Frontal cortex (tissue), 4 donors: Measurements from ENCODE around the gene SLC26A9. TPM values are rescaled to one million over a fixed set of nuclear protein-coding genes. Genes with fewer than 3 reads are reported as not detected.

Experiments
- DNase-seq, 2 donors: peaks; one replicate each; pipeline ENCODE4 v3.0.0; 2012; ENCODE audit warnings: low spot score in 2 of 2
- FAIRE-seq: peaks from 2 replicates; lab custom pipeline; 2012; peaks lifted over from hg19 to GRCh38; lab: Jason Lieb, UNC
- total RNA-seq: library from RNA; depleted of rRNA; stranded (reverse); fragments of >200 nt; gene quantifications from one replicate; pipeline ENCODE4 v1.2.3, GENCODE V29; 2014
- donor health status: control.
- donor health status: control.
- donor health status: control.

The SLC26A9 gene
- total RNA-seq, result not detected

GRCh38 chr1:205943245-205943644 is at the start of gene SLC26A9:
Gene SLC26A9 (minus strand): TSS chr1:205943456. CDS start chr1:205935820, 7,636 bp downstream.
- DNase-seq (no peak), FAIRE-seq (no peak)

GRCh38 chr1:205992218-205992882 is 49.1 kb upstream of the SLC26A9 start:
- DNase-seq (no peak), FAIRE-seq (no peak)

- FAIRE-seq (no peak), DNase-seq (no peak)
Measured at GRCh38 chr1:205991237-205991636, 48.0 kb upstream of the SLC26A9 start.

- DNase-seq (no peak), FAIRE-seq (no peak)
Measured at GRCh38 chr1:205990226-205990625, 47.0 kb upstream of the SLC26A9 start.

- DNase-seq, result no peak
- no peak for FAIRE-seq
Measured at GRCh38 chr1:205989786-205990185, 46.5 kb upstream of the SLC26A9 start.

GRCh38 chr1:205988585-205988995 is 45.3 kb upstream of the SLC26A9 start:
- no peak for FAIRE-seq
- no peak for DNase-seq

GRCh38 chr1:205986861-205987260 is 43.6 kb upstream of the SLC26A9 start:
- DNase-seq (no peak), FAIRE-seq (no peak)

- DNase-seq (no peak), FAIRE-seq (no peak)
Measured at GRCh38 chr1:205986292-205986691, 43.0 kb upstream of the SLC26A9 start.

- FAIRE-seq (no peak), DNase-seq (no peak)
Measured at GRCh38 chr1:205985330-205986005, 42.2 kb upstream of the SLC26A9 start.

- FAIRE-seq, result no peak
Measured at GRCh38 chr1:205983925-205984725, 40.9 kb upstream of the SLC26A9 start.

GRCh38 chr1:205981257-205981656 is 38.0 kb upstream of the SLC26A9 start:
- DNase-seq, result no peak
- FAIRE-seq, result no peak

More at GRCh38 chr1:205983925-205984725, 40.9 kb upstream of the SLC26A9 start:
- peak; percentile 63 to 65 for DNase-seq

- DNase-seq (no peak), FAIRE-seq (no peak)
Measured at GRCh38 chr1:205980237-205980870, 37.1 kb upstream of the SLC26A9 start.

- DNase-seq (no peak), FAIRE-seq (no peak)
Measured at GRCh38 chr1:205979301-205979700, 36.0 kb upstream of the SLC26A9 start.

GRCh38 chr1:205978676-205979075 is 35.4 kb upstream of the SLC26A9 start:
- FAIRE-seq (no peak), DNase-seq (no peak)

GRCh38 chr1:205977402-205978014 is 34.3 kb upstream of the SLC26A9 start:
- DNase-seq, result peak; percentile 57 to 74
- no peak for FAIRE-seq

- no peak for FAIRE-seq
- DNase-seq, result no peak
Measured at GRCh38 chr1:205976708-205977401, 33.6 kb upstream of the SLC26A9 start.

- DNase-seq (no peak), FAIRE-seq (no peak)
Measured at GRCh38 chr1:205976036-205976435, 32.8 kb upstream of the SLC26A9 start.

- no peak for DNase-seq
- FAIRE-seq, result no peak
Measured at GRCh38 chr1:205975387-205975998, 32.2 kb upstream of the SLC26A9 start.

- no peak for DNase-seq
- no peak for FAIRE-seq
Measured at GRCh38 chr1:205974712-205975111, 31.5 kb upstream of the SLC26A9 start.
